ENCODE data around the gene VIT. TPM values are rescaled to one million over a fixed set of nuclear protein-coding genes. Genes with fewer than 3 reads are reported as not detected.

VIT gene
- total RNA-seq, 1 experiment from 2014 or later = not detected

- ATAC-seq (no peak), DNase-seq (no peak)
- CTCF ChIA-PET = no interaction called here
- BruUV-seq (replicated peaks) = no TSS peak
- TF ChIP-seq EZH2phosphoT487 (IDR thresholded peaks at IDR 0.05; ENCODE audit: borderline replicate concordance, low read length) = no peak
- no peak for TF ChIP-seq EZH2 (IDR thresholded peaks at IDR 0.05; ENCODE audit: low read length, unreplicated experiment)
- TF ChIP-seq, protein P1, sequence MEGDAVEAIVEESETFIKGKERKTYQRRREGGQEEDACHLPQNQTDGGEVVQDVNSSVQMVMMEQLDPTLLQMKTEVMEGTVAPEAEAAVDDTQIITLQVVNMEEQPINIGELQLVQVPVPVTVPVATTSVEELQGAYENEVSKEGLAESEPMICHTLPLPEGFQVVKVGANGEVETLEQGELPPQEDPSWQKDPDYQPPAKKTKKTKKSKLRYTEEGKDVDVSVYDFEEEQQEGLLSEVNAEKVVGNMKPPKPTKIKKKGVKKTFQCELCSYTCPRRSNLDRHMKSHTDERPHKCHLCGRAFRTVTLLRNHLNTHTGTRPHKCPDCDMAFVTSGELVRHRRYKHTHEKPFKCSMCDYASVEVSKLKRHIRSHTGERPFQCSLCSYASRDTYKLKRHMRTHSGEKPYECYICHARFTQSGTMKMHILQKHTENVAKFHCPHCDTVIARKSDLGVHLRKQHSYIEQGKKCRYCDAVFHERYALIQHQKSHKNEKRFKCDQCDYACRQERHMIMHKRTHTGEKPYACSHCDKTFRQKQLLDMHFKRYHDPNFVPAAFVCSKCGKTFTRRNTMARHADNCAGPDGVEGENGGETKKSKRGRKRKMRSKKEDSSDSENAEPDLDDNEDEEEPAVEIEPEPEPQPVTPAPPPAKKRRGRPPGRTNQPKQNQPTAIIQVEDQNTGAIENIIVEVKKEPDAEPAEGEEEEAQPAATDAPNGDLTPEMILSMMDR (conservative IDR thresholded peaks at IDR 0.05; ENCODE audit: low read depth, low read length) = no peak
- POLR2A ChIA-PET (ENCODE audit: unreplicated experiment) = no interaction called here
- Histone ChIP-seq H3K4me1 (ENCODE audit: insufficient read depth, low read length) (no peaks in the 10 kb centered on the region), H2AFZ (ENCODE audit: low read length) (no peak overlapping the region), H3K4me2 (ENCODE audit: low read length) (no peak overlapping the region), H3K9me3 (ENCODE audit: low read length) (no peaks in the 10 kb centered on the region), H3K4me3 (ENCODE audit: low read length) (no peak overlapping the region), H3K36me3 (ENCODE audit: low read depth, low read length) (peaks cover 12% of the 10 kb centered on the region; the same call in 1 of the 2 replicates), H3K79me2 (ENCODE audit: low read length) (no peaks in the 10 kb centered on the region), H3K27me3 (ENCODE audit: low read length) (no peaks in the 10 kb centered on the region), H3K27ac (ENCODE audit: low read length) (no peak overlapping the region), H3K9ac (ENCODE audit: low read length) (no peak overlapping the region), H4K20me1 (ENCODE audit: low read length) (no peaks in the 10 kb centered on the region), H3K9me2 (replicated peaks; ENCODE audit: low read length) (no peaks in the 10 kb centered on the region), H3F3A (ENCODE audit: low read length, unreplicated experiment) (no peaks in the 10 kb centered on the region)
- intact Hi-C loops (cut with micrococcal nuclease) = loop anchor here (5.0 kb wide), 1 partner anchor 62 kb away; no protein-coding TSS in a partner anchor
Measured at GRCh38 chr2:36855429-36855828, 158.9 kb downstream of the VIT start.

GRCh38 chr2:36857713-36858112, 161.2 kb downstream of the VIT start:
- intact Hi-C loops (cut with micrococcal nuclease) = loop anchor here (5.0 kb wide), 1 partner anchor 60 kb away; no protein-coding TSS in a partner anchor

More at GRCh38 chr2:36857713-36858112, 161.2 kb downstream of the VIT start:
- Histone ChIP-seq H3K9me3 (ENCODE audit: low read length) (no peaks in the 10 kb centered on the region), H3K79me2 (ENCODE audit: low read length) (no peaks in the 10 kb centered on the region), H4K20me1 (ENCODE audit: low read length) (no peaks in the 10 kb centered on the region), H3F3A (ENCODE audit: low read length, unreplicated experiment) (no peaks in the 10 kb centered on the region), H3K4me3 (ENCODE audit: low read length) (no peak overlapping the region), H3K36me3 (ENCODE audit: low read depth, low read length) (peaks cover 7% of the 10 kb centered on the region; the same call in 1 of the 2 replicates), H3K27ac (ENCODE audit: low read length) (no peak overlapping the region), H3K9me2 (replicated peaks; ENCODE audit: low read length) (no peaks in the 10 kb centered on the region), H3K4me2 (ENCODE audit: low read length) (no peak overlapping the region), H2AFZ (ENCODE audit: low read length) (no peak overlapping the region), H3K4me1 (ENCODE audit: insufficient read depth, low read length) (no peaks in the 10 kb centered on the region), H3K9ac (ENCODE audit: low read length) (no peak overlapping the region), H3K27me3 (ENCODE audit: low read length) (no peaks in the 10 kb centered on the region)
- ChIA-PET CTCF (no interaction called here), POLR2A (ENCODE audit: unreplicated experiment) (no interaction called here)
- DNase-seq (no peak), ATAC-seq (no peak)
- TF ChIP-seq EZH2phosphoT487 (IDR thresholded peaks at IDR 0.05; ENCODE audit: borderline replicate concordance, low read length) (no peak), EZH2 (IDR thresholded peaks at IDR 0.05; ENCODE audit: low read length, unreplicated experiment) (no peak)
- TF ChIP-seq, protein P1 (conservative IDR thresholded peaks at IDR 0.05; ENCODE audit: low read depth, low read length) = no peak
- BruUV-seq (replicated peaks) = no TSS peak
